HCT116 (cell line): ENCODE results near the gene DNMT1. TPM values are rescaled to one million over a fixed set of nuclear protein-coding genes. Genes with fewer than 3 reads are reported as not detected.
A peak's percentile ranks its signal among the peaks of the same experiment; 100 is the strongest.

Experiments used
- ATAC-seq: fragments of 200-7000 bp; cut with Tn5 transposase; 2 replicates; pipeline ENCODE4 v1.9.1; 2020; ENCODE audit warnings: mild to moderate bottlenecking, moderate library complexity
- BruUV-seq: library from RNA; stranded (reverse); fragments of 400-500 nt; replicated peaks from 2 replicates; lab custom pipeline; 2021; lab: Mats Ljungman, UMichigan
- CTCF ChIA-PET: fragments of 300-600 bp; sonication (Branson Sonifier 250); formaldehyde crosslinking; loops from one replicate; lab custom pipeline; 2021; ENCODE audit warnings: antibody characterized with exemption; lab: Charles Lee
- POLR2A ChIA-PET: fragments of 300-600, 350-600 bp; sonication (Branson Sonifier 250); formaldehyde crosslinking; loops from one replicate; lab custom pipeline; 2021; ENCODE audit warnings: antibody characterized with exemption; lab: Charles Lee
- RAD21 ChIA-PET, 2 experiments: fragments of 300-600 bp; sonication (Branson Sonifier 250); formaldehyde crosslinking; loops; one replicate each; lab custom pipeline; 2023; ENCODE audit warnings: low total read pairs in 2 of 2; ENCODE audit not compliant: uncharacterized antibody in 2 of 2, unreplicated experiment in 2 of 2, low non-redundant PET in 1 of 2; lab: Charles Lee
- DNase-seq: peaks from one replicate; pipeline ENCODE4 v3.0.0-alpha.2; 2010; ENCODE audit warnings: low read depth, low spot score
- H2AFZ ChIP-seq: fragments of 200-600 bp; shearing (Covaris generic), sonication (generic); 2 replicates; pipeline ENCODE4 v1.6.1; 2017; ENCODE audit warnings: low read depth, mixed run types, mixed read lengths, antibody characterized with exemption, low read length; ENCODE audit not compliant: poor library complexity, severe bottlenecking
- H3K27ac ChIP-seq: 2 replicates; pipeline ENCODE4 v1.5.1; 2012; ENCODE audit warnings: low read depth, low read length
- H3K27me3 ChIP-seq: fragments of 200-600 bp; sonication (generic); 2 replicates; pipeline ENCODE4 v1.6.1; 2016; ENCODE audit warnings: mixed run types, low read length, mixed read lengths; ENCODE audit not compliant: insufficient read depth
- H3K36me3 ChIP-seq, 2 experiments: fragments of 200-500 bp in 1 of 2; fragments of 200-600 bp in 1 of 2; sonication (Bioruptor generic) in 1 of 2; sonication (generic) in 1 of 2; 2 replicates each; pipeline versions ENCODE4 v1.5.1 to v1.6.1; 2014 to 2016; ENCODE audit warnings: low read length in 2 of 2, inconsistent platforms in 1 of 2, mixed read lengths in 1 of 2, mixed run types in 1 of 2; ENCODE audit not compliant: insufficient read depth in 2 of 2, control insufficient read depth in 1 of 2
- H3K4me1 ChIP-seq, 2 experiments: fragments of 200-600 bp in 1 of 2; sonication (generic) in 1 of 2; 2 replicates each; pipeline versions ENCODE4 v1.5.1 to v1.6.1; 2012 to 2017; ENCODE audit warnings: low read length in 2 of 2, inconsistent platforms in 1 of 2, mild to moderate bottlenecking in 1 of 2, mixed read lengths in 1 of 2, mixed run types in 1 of 2, moderate library complexity in 1 of 2; ENCODE audit not compliant: insufficient read depth in 2 of 2, control insufficient read depth in 1 of 2
- H3K4me2 ChIP-seq: fragments of 200-600 bp; sonication (generic); 2 replicates; pipeline ENCODE4 v1.6.1; 2017; ENCODE audit warnings: mixed run types, low read length, mixed read lengths
- H3K4me3 ChIP-seq, 2 experiments: fragments of 200-600 bp in 1 of 2; sonication (generic) in 1 of 2; replicated peaks in 1 of 2; 2 replicates each; pipeline ENCODE4 v1.5.1; 2011 to 2016; ENCODE audit warnings: low read length in 2 of 2, control low read depth in 1 of 2, low read depth in 1 of 2, mild to moderate bottlenecking in 1 of 2, mixed read lengths in 1 of 2, mixed run types in 1 of 2
- H3K79me2 ChIP-seq: fragments of 200-600 bp; sonication (generic); 2 replicates; pipeline ENCODE4 v1.6.1; 2017; ENCODE audit warnings: mild to moderate bottlenecking, mixed run types, low read length, moderate library complexity, mixed read lengths; ENCODE audit not compliant: insufficient read depth
- H3K9ac ChIP-seq: fragments of 200-600 bp; sonication (generic); 2 replicates; pipeline ENCODE4 v1.6.1; 2016; ENCODE audit warnings: low read length, mixed read lengths
- H3K9me2 ChIP-seq: fragments of 200-600 bp; sonication (generic), shearing (Covaris generic); 2 replicates; pipeline ENCODE4 v1.6.1; 2017; ENCODE audit warnings: mixed run types, mild to moderate bottlenecking, moderate library complexity; ENCODE audit not compliant: insufficient read depth
- H3K9me3 ChIP-seq, 2 experiments: fragments of 200-500 bp in 1 of 2; fragments of 200-600 bp in 1 of 2; sonication (Bioruptor generic) in 1 of 2; sonication (generic) in 1 of 2; 2 replicates each; pipeline ENCODE4 v1.6.1; 2014 to 2017; ENCODE audit warnings: low read length in 2 of 2, mixed read lengths in 2 of 2, inconsistent platforms in 1 of 2, low read depth in 1 of 2, mild to moderate bottlenecking in 1 of 2, mixed run types in 1 of 2, moderate library complexity in 1 of 2; ENCODE audit not compliant: control insufficient read depth in 1 of 2, insufficient read depth in 1 of 2
- H4K20me1 ChIP-seq: fragments of 200-600 bp; sonication (generic), shearing (Covaris generic); 2 replicates; pipeline ENCODE4 v1.6.1; 2017; ENCODE audit warnings: mixed run types, mild to moderate bottlenecking, moderate library complexity; ENCODE audit not compliant: insufficient read depth
- ATF3 ChIP-seq: IDR thresholded peaks from 2 replicates; pipeline ENCODE4 v1.6.1; 2012
- CBX3 ChIP-seq: IDR thresholded peaks from 2 replicates; pipeline ENCODE4 v1.6.1; 2012; ENCODE audit warnings: low read depth
- CEBPB ChIP-seq: IDR thresholded peaks from 2 replicates; pipeline ENCODE4 v1.6.1; 2012; ENCODE audit warnings: low read depth
- CTCF ChIP-seq, 3 experiments: fragments of 200-600 bp in 1 of 3; sonication (generic) in 1 of 3; IDR thresholded peaks in 2 of 3; conservative IDR thresholded peaks in 1 of 3; 2 replicates each; pipeline ENCODE4 v1.5.1; 2012 to 2017; ENCODE audit warnings: low read depth in 2 of 3, low read length in 2 of 3, antibody characterized with exemption in 1 of 3, borderline replicate concordance in 1 of 3, control low read depth in 1 of 3, mild to moderate bottlenecking in 1 of 3, mixed read lengths in 1 of 3, mixed run types in 1 of 3, moderate library complexity in 1 of 3; ENCODE audit not compliant: insufficient read depth in 1 of 3
- EZH2 ChIP-seq: fragments of 200-600 bp; sonication (generic); IDR thresholded peaks from 2 replicates; pipeline ENCODE4 v1.6.1; 2017; ENCODE audit warnings: antibody characterized with exemption, mixed run types
- EZH2phosphoT487 ChIP-seq: fragments of 200-600 bp; IDR thresholded peaks from 2 replicates; pipeline ENCODE4 v1.6.1; 2018; ENCODE audit warnings: antibody characterized with exemption, borderline replicate concordance
- FOSL1 ChIP-seq: IDR thresholded peaks from 2 replicates; pipeline ENCODE4 v1.6.1; 2012; ENCODE audit warnings: low read depth
- MAX ChIP-seq: IDR thresholded peaks from 2 replicates; pipeline ENCODE4 v1.6.1; 2012
- POLR2A ChIP-seq: IDR thresholded peaks from 2 replicates; pipeline ENCODE4 v1.7.0; 2011; ENCODE audit warnings: borderline replicate concordance; ENCODE audit not compliant: insufficient read depth, insufficient read length; ENCODE audit errors: extremely low read depth
- POLR2AphosphoS5 ChIP-seq: IDR thresholded peaks from 2 replicates; pipeline ENCODE4 v1.6.1; 2011; ENCODE audit warnings: mild to moderate bottlenecking, low read depth, low read length, moderate library complexity
- RAD21 ChIP-seq: IDR thresholded peaks from 2 replicates; pipeline ENCODE4 v1.6.1; 2012; ENCODE audit warnings: low read depth, mild to moderate bottlenecking
- SIN3A ChIP-seq: IDR thresholded peaks from 2 replicates; pipeline ENCODE4 v1.6.1; 2012; ENCODE audit warnings: low read depth
- SP1 ChIP-seq: IDR thresholded peaks from 2 replicates; pipeline ENCODE4 v1.6.1; 2012; ENCODE audit warnings: low read depth
- SRF ChIP-seq: IDR thresholded peaks from 2 replicates; pipeline ENCODE4 v1.6.1; 2012; ENCODE audit warnings: low read depth
- TCF7L2 ChIP-seq: IDR thresholded peaks from 2 replicates; pipeline ENCODE4 v1.7.0; 2011; ENCODE audit warnings: borderline replicate concordance, inconsistent platforms; ENCODE audit not compliant: insufficient read depth, insufficient read length; ENCODE audit errors: extremely low read depth
- ZFX ChIP-seq: fragments of 450-650 bp; IDR thresholded peaks from 2 replicates; pipeline ENCODE4 v1.6.1; 2017
- ZNF274 ChIP-seq: fragments of 200-500 bp; sonication (Bioruptor generic); IDR thresholded peaks from 2 replicates; pipeline ENCODE4 v1.6.1; 2014; ENCODE audit warnings: mild to moderate bottlenecking, low read depth, low read length, inconsistent platforms
- intact Hi-C: fragments of 100-400 bp; cut with micrococcal nuclease; formaldehyde crosslinking; loops from 2 replicates; pipeline ENCODE4 v1.10.0; 2022
- total RNA-seq: library from RNA; stranded (reverse); gene quantifications from one replicate; pipeline ENCODE4 v1.2.1, GENCODE V29; 2021; ENCODE audit not compliant: unreplicated experiment

DNMT1 gene
- total RNA-seq, 1 experiment from 2014 or later, result 235 TPM

- Histone ChIP-seq H3K4me2 (peak within 1 kb of the TSS; percentile 96), H3K9me2 (no peaks in the 10 kb centered on the region), H3K4me3 (peak within 1 kb of the TSS; percentile 75 to 85), H3K27ac (peak within 1 kb of the TSS; percentile 54; the same call in 1 of the 2 replicates), H3K27me3 (no peaks in the 10 kb centered on the region), H3K36me3 (no peaks in the 10 kb centered on the region), H3K9ac (peak within 1 kb of the TSS; percentile 66), H2AFZ (peak within 1 kb of the TSS; percentile 65), H3K79me2 (no peaks in the 10 kb centered on the region), H4K20me1 (no peaks in the 10 kb centered on the region), H3K4me1 (peaks cover 0 to 14% of the 10 kb centered on the region in 2 experiments; a peak in 2 of 4 replicates), H3K9me3 (no peaks in the 10 kb centered on the region)
- DNase-seq, result no peak
- POLR2A ChIA-PET, result no interaction called here
- RAD21 ChIA-PET, result no interaction called here
- intact Hi-C loops, result no loop called here
- BruUV-seq, result no TSS peak
- peak; percentile 17 for TF ChIP-seq TCF7L2
- TF ChIP-seq ZFX, result 0 out of 2 replicates have a peak, but pooled peaks have one; percentile 15
- no peak for TF ChIP-seq SIN3A
- TF ChIP-seq POLR2AphosphoS5, result peak; percentile 66
- TF ChIP-seq MAX, result peak; percentile 41; the same call in 1 of the 2 replicates
- TF ChIP-seq SRF, result no peak
- CTCF ChIA-PET, result no interaction called here
- ATAC-seq, result peak; percentile 91
Measured at GRCh38 chr19:10085641-10086590, 108.8 kb downstream of the DNMT1 start, which contains the start of gene SHFL. Gene SHFL (plus strand): TSS chr19:10086317. CDS start chr19:10086428, 111 bp downstream.

- Histone ChIP-seq H4K20me1 (no peaks in the 10 kb centered on the region), H3K4me3 (no peak overlapping the region), H3K27ac (no peak overlapping the region), H3K9ac (no peak overlapping the region), H3K36me3 (no peaks in the 10 kb centered on the region), H3K9me2 (no peaks in the 10 kb centered on the region), H3K9me3 (no peaks in the 10 kb centered on the region), H3K4me1 (peaks cover 0 to 14% of the 10 kb centered on the region in 2 experiments; a peak in 2 of 4 replicates), H3K27me3 (no peaks in the 10 kb centered on the region), H2AFZ (no peak overlapping the region), H3K79me2 (no peaks in the 10 kb centered on the region), H3K4me2 (no peak overlapping the region)
- ChIA-PET RAD21 (no interaction called here), CTCF (no interaction called here), POLR2A (no interaction called here)
- intact Hi-C loops, result no loop called here
- no peak for DNase-seq
- ATAC-seq, result no peak
- BruUV-seq, result no TSS peak
- TF ChIP-seq ZFX, result no peak
- no peak for TF ChIP-seq SIN3A
- no peak for TF ChIP-seq SP1
- no peak for TF ChIP-seq EZH2
- no peak for TF ChIP-seq CBX3
- no peak for TF ChIP-seq FOSL1
- TF ChIP-seq EZH2phosphoT487, result no peak
- TF ChIP-seq TCF7L2, result no peak
- TF ChIP-seq RAD21, result no peak
- TF ChIP-seq POLR2AphosphoS5, result no peak
- TF ChIP-seq MAX, result no peak
- TF ChIP-seq ATF3, result no peak
- TF ChIP-seq POLR2A, result no peak
- TF ChIP-seq CTCF (IDR thresholded peaks at IDR 0.05 in 2 of 3, conservative IDR thresholded peaks at IDR 0.05 in 1 of 3; ENCODE audit: borderline replicate concordance in 1 of 3, insufficient read depth in 1 of 3, low read depth in 2 of 3, low read length in 2 of 3), result no peak
- TF ChIP-seq ZNF274, result no peak
- no peak for TF ChIP-seq CEBPB
Measured at GRCh38 chr19:10084803-10085202, 110.0 kb downstream of the DNMT1 start.
